Rectal smooth muscle tissue (tissue), 1 donor: Measurements from ENCODE around the gene ADAMTS12.
"Not testable (repeated sequence)": the region's sequence is repeated elsewhere in the genome, so short reads cannot be mapped to it uniquely, and the experiment has no call there.

Experiments
- H3K27ac ChIP-seq: one replicate; pipeline ENCODE4 v1.7.0; 2013; ENCODE audit warnings: low read depth, low read length, inconsistent platforms
- H3K27me3 ChIP-seq: one replicate; pipeline ENCODE4 v1.7.0; 2013; ENCODE audit warnings: low read length; ENCODE audit not compliant: control insufficient read depth, insufficient read depth
- H3K36me3 ChIP-seq: one replicate; pipeline ENCODE4 v1.7.0; 2013; ENCODE audit warnings: low read length; ENCODE audit not compliant: control insufficient read depth, insufficient read depth
- H3K4me1 ChIP-seq: one replicate; pipeline ENCODE4 v1.7.0; 2013; ENCODE audit warnings: low read length; ENCODE audit not compliant: control insufficient read depth, insufficient read depth
- H3K4me3 ChIP-seq: one replicate; pipeline ENCODE4 v1.7.0; 2013; ENCODE audit warnings: low read length
- H3K9ac ChIP-seq: one replicate; pipeline ENCODE4 v1.7.0; 2013; ENCODE audit warnings: low read length

The ADAMTS12 gene

DNA sequence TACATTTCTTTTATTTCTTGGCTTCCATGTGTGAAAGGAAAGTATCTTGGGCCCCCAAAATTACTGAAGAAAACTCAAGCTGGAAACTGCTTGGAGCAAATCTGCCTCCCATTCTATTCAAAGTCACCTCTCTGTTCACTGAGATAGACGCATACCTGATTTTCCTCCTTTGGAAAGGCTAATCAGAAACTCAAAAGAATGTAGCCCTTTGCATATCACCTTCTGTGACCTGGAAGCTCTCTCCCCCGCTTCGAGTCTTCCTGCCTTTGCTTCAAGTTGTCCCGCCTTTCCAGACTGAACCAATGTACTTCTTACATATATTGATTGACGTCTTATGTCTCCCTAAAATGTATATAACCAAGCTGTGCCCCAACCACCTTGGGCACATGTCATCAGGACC, 39.3 kb upstream of the ADAMTS12 start:
- peaks cover 2% of the 10 kb centered on the region for H3K4me1 ChIP-seq
- H3K9ac ChIP-seq: no peak overlapping the region
- no peaks in the 10 kb centered on the region for H3K36me3 ChIP-seq
- no peaks in the 10 kb centered on the region for H3K27me3 ChIP-seq
- H3K27ac ChIP-seq: no peak overlapping the region
- H3K4me3 ChIP-seq: no peak overlapping the region

DNA sequence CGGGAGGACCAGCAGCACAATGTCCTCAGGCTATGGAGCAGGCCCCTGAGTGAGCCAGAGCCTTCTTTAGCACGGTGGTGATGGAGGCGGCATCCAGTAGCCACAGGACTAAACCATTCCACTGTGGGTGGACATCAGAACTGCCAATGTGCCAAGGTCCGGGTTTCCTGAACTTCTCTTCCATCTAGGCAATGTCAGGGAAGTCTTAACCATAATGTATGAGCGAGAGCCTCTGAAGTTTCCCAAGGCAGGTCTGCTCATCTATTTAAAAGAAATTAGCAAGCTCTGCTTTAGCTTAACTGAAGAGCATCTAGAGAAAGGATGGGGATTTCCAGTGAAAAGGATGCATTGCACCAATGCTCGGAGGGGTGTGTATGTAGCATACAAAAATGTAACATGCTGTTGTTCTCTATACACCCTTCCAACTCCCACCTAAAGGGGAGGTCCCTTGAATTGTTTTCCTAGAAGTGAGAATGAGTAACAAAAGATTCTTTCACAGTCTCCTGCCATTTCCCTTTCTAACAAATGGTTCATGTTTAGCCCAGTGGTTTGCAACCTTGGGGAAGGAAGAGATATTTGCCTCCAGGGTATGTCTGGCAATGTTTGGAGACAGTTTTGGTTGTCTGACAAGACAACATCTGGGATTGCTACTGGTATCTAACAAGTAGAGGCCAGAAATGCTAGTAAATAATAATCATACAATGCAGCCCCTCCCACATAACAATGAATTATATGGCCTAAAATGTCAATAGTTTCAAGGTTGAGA, 38.3 kb upstream of the ADAMTS12 start:
- H3K4me1 ChIP-seq: peaks cover 2% of the 10 kb centered on the region
- no peak overlapping the region for H3K27ac ChIP-seq
- no peak overlapping the region for H3K4me3 ChIP-seq
- no peaks in the 10 kb centered on the region for H3K36me3 ChIP-seq
- no peak overlapping the region for H3K9ac ChIP-seq
- no peaks in the 10 kb centered on the region for H3K27me3 ChIP-seq

DNA sequence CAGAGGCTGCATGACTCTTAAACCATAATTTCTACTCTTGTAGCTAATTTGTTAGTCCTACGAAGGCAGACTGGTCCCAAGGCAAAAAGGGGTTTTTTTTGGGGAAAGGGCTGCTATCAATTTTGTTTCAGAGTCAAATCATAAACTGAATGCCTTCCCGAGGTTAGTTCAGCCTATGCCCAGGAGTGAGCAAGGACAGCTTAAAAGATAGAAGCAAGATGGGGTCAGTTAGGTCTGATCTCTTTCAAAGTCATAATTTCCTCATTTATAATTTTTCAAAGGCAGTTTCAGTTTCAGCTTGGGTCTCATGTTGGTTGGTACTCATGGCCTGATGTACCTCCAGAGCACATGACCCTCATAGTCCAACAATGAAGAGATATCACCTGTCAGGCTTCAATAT, 36.5 kb upstream of the ADAMTS12 start:
- Histone ChIP-seq H3K4me3 (no peak overlapping the region), H3K9ac (no peak overlapping the region), H3K27me3 (no peaks in the 10 kb centered on the region), H3K4me1 (no peaks in the 10 kb centered on the region), H3K27ac (no peak overlapping the region), H3K36me3 (no peaks in the 10 kb centered on the region)

- Histone ChIP-seq H3K36me3 (no peaks in the 10 kb centered on the region), H3K27ac (no peak overlapping the region), H3K9ac (no peak overlapping the region), H3K4me1 (no peaks in the 10 kb centered on the region), H3K27me3 (no peaks in the 10 kb centered on the region), H3K4me3 (no peak overlapping the region)
Observed at GRCh38 chr5:33927685-33928084, 35.9 kb upstream of the ADAMTS12 start.

- H3K4me1 ChIP-seq: no peaks in the 10 kb centered on the region
- no peak overlapping the region for H3K4me3 ChIP-seq
- H3K36me3 ChIP-seq: no peaks in the 10 kb centered on the region
- H3K27ac ChIP-seq: no peak overlapping the region
- H3K9ac ChIP-seq: no peak overlapping the region
- no peaks in the 10 kb centered on the region for H3K27me3 ChIP-seq
Observed at GRCh38 chr5:33925278-33925677, 33.5 kb upstream of the ADAMTS12 start.

DNA sequence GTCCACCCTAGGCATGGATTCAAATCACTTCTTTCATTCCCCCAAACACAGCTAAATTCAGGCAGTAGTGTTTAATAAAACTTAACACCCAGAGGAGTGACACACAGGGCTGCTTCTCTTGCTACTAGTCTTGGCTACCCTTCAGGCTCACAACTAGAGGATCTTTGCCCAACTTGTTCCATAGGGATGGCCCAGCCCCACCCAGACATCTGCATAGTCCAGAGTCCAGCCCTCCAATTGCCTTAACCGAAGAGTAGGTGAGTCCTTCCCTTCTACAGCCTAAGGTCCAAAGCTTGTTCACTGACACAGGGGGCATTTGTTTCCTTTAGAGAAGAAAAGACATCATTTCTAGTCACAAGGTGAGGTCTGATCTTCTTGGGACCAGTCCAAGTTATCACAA, 29.2 kb upstream of the ADAMTS12 start:
- no peak overlapping the region for H3K27ac ChIP-seq
- H3K4me1 ChIP-seq: no peaks in the 10 kb centered on the region
- H3K9ac ChIP-seq: no peak overlapping the region
- no peak overlapping the region for H3K4me3 ChIP-seq
- no peaks in the 10 kb centered on the region for H3K27me3 ChIP-seq
- H3K36me3 ChIP-seq: no peaks in the 10 kb centered on the region

DNA sequence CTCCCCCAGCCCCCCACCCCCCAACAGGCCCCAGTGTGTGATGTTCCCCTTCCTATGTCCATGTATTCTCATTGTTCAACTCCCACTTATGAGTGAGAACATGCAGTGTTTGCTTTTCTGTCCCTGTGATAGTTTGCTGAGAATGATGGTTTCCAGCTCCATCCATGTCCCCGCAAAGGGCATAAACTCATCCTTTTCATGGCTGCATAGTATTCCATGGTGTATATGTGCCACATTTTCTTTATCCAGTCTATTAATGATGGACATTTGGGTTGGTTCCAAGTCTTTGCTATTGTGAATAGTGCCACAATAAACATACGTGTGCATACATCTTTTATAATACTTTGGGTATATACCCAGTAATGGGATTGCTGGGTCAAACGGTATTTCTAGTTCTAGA, 23.1 kb upstream of the ADAMTS12 start:
- H3K27ac ChIP-seq, H3K36me3 ChIP-seq, H3K27me3 ChIP-seq, H3K4me1 ChIP-seq, H3K9ac ChIP-seq, H3K4me3 ChIP-seq: not testable (repeated sequence)

DNA sequence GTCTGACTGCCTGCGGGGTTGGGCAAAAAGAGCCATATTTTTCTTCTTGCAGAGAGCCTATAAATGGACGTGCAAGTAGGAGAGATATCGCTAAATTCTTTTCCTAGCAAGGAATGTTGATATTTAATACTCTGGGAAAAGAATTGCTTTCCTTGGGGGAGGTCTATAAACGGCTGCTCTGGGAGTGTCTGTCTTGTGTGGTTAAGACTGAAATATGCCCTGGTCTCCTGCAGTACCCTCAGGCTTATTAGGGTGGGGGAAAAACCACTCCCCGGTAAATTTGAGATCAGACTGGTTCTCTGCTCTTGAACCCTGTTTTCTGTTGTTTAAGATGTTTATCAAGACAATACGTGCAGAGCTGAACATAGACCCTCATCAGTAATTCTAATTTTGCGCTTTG, 14.5 kb upstream of the ADAMTS12 start:
- not testable (repeated sequence) for H3K4me3 ChIP-seq

GRCh38 chr5:33905381-33905780, 13.6 kb upstream of the ADAMTS12 start:
- Histone ChIP-seq H3K4me1 (no peaks in the 10 kb centered on the region), H3K27me3 (no peaks in the 10 kb centered on the region), H3K27ac (no peak overlapping the region), H3K4me3 (no peak overlapping the region), H3K9ac (no peak overlapping the region), H3K36me3 (no peaks in the 10 kb centered on the region)

More for the DNA sequence above, 14.5 kb upstream of the ADAMTS12 start:
- H3K36me3 ChIP-seq, H3K9ac ChIP-seq, H3K27me3 ChIP-seq, H3K4me1 ChIP-seq, H3K27ac ChIP-seq: not testable (repeated sequence)

- no peaks in the 10 kb centered on the region for H3K27me3 ChIP-seq
- no peak overlapping the region for H3K9ac ChIP-seq
- no peaks in the 10 kb centered on the region for H3K4me1 ChIP-seq
- H3K27ac ChIP-seq: no peak overlapping the region
- no peaks in the 10 kb centered on the region for H3K36me3 ChIP-seq
- H3K4me3 ChIP-seq: no peak overlapping the region
Observed at GRCh38 chr5:33903118-33903517, 11.3 kb upstream of the ADAMTS12 start.

DNA sequence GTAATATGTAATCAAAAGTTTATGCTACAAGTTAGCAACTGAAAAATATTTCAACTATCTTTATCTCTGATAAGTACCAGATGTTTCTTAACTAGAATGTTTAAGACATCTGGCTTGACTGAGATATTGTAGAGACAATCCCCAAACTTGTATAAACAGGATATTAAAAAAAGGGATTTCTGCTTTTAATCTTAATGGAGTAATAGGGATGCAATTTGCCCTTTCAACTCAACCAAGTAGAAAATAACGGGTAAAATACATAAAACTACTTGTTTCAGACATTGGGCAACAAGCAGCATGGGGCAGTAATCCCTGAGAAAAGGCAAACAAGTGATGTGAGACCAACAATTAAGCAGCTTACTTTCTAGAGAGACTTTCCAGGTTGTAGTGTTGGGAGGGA, 9.4 kb upstream of the ADAMTS12 start:
- no peak overlapping the region for H3K27ac ChIP-seq
- H3K27me3 ChIP-seq: no peaks in the 10 kb centered on the region
- no peak overlapping the region for H3K9ac ChIP-seq
- no peak overlapping the region for H3K4me3 ChIP-seq
- no peaks in the 10 kb centered on the region for H3K36me3 ChIP-seq
- no peaks in the 10 kb centered on the region for H3K4me1 ChIP-seq

DNA sequence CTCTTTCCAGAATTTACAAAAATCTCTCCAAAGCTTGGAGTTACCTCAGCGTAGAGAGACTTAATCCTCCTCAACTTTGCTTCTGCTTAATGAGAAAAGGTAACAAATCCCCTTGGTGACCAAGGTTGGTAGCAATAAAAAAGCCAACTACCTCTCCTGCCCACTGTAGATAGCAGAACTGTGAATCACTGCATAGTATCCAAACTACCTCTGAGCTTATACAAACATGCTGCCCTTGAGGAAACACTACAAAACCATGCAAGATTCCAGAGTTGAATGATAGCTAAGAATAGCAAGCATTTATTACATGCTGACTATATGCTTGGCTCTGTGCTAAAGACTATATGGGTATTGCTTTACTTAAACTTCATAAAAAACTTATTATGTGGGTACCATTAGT, 2.8 kb upstream of the ADAMTS12 start:
- Histone ChIP-seq H3K36me3 (no peaks in the 10 kb centered on the region), H3K4me3 (no peak overlapping the region), H3K27me3 (no peaks in the 10 kb centered on the region), H3K4me1 (no peaks in the 10 kb centered on the region), H3K27ac (no peak overlapping the region), H3K9ac (no peak overlapping the region)

DNA sequence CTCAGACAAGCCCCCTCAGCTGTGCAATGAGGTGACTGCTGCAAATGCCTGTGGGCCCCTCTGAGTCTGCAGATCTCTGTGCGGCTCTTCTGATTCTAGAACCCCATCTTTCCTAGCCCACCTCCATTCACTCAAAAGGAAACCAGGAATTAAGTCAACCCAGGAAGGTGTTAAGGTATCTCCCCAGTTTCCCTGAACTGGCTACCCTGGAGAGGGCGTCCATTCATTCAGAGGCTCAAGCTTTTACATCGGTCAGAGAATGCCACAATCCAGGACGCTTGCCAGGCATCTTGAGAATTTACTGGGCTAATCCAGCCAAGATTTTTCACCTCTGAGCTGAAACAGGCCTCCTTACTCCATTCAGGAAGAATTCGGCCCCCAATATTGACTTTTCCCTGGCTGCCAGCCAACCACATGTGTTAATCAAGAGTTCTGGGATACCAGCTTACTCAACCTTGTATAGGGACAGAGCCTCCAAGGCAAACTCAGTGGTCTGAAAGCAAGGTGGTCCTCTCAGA, 889 bp upstream of the ADAMTS12 start:
- H3K4me3 ChIP-seq: peak overlapping the region; percentile 49
- H3K9ac ChIP-seq: no peak overlapping the region
- H3K27me3 ChIP-seq: no peaks in the 10 kb centered on the region
- H3K4me1 ChIP-seq: peaks cover 6% of the 10 kb centered on the region
- H3K36me3 ChIP-seq: no peaks in the 10 kb centered on the region
- peak overlapping the region; percentile 11 for H3K27ac ChIP-seq
